Measurements from ENCODE around the gene VGLL3.

GRCh38 chr3:86951322-86951721 is 39.6 kb downstream of the VGLL3 start:
- no peak for TF ChIP-seq EZH2 (IDR thresholded peaks at IDR 0.05; ENCODE audit: borderline replicate concordance, insufficient read depth, low read length, poor library complexity, severe bottlenecking)
- no peak for TF ChIP-seq EP300 (conservative IDR thresholded peaks at IDR 0.05; ENCODE audit: poor library complexity, severe bottlenecking)
- TF ChIP-seq, protein P1, sequence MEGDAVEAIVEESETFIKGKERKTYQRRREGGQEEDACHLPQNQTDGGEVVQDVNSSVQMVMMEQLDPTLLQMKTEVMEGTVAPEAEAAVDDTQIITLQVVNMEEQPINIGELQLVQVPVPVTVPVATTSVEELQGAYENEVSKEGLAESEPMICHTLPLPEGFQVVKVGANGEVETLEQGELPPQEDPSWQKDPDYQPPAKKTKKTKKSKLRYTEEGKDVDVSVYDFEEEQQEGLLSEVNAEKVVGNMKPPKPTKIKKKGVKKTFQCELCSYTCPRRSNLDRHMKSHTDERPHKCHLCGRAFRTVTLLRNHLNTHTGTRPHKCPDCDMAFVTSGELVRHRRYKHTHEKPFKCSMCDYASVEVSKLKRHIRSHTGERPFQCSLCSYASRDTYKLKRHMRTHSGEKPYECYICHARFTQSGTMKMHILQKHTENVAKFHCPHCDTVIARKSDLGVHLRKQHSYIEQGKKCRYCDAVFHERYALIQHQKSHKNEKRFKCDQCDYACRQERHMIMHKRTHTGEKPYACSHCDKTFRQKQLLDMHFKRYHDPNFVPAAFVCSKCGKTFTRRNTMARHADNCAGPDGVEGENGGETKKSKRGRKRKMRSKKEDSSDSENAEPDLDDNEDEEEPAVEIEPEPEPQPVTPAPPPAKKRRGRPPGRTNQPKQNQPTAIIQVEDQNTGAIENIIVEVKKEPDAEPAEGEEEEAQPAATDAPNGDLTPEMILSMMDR (IDR thresholded peaks at IDR 0.05; ENCODE audit: poor library complexity, severe bottlenecking) = no peak
- no peak for TF ChIP-seq MXI1 (conservative IDR thresholded peaks at IDR 0.05; ENCODE audit: poor library complexity, severe bottlenecking)
- TF ChIP-seq POLR2AphosphoS5 (IDR thresholded peaks at IDR 0.05) = no peak
- no peak for TF ChIP-seq TAF1 (IDR thresholded peaks at IDR 0.05; ENCODE audit: low read depth)
- no peak for TF ChIP-seq REST (IDR thresholded peaks at IDR 0.05; ENCODE audit: borderline replicate concordance)
- no peak for TF ChIP-seq SMC3 (conservative IDR thresholded peaks at IDR 0.05; ENCODE audit: poor library complexity)
